ENCODE data around the gene AGRN. TPM values are rescaled to one million over a fixed set of nuclear protein-coding genes. Genes with fewer than 3 reads are reported as not detected.

AGRN gene
- total RNA-seq, 1 donor, result 30.0 TPM

DNA sequence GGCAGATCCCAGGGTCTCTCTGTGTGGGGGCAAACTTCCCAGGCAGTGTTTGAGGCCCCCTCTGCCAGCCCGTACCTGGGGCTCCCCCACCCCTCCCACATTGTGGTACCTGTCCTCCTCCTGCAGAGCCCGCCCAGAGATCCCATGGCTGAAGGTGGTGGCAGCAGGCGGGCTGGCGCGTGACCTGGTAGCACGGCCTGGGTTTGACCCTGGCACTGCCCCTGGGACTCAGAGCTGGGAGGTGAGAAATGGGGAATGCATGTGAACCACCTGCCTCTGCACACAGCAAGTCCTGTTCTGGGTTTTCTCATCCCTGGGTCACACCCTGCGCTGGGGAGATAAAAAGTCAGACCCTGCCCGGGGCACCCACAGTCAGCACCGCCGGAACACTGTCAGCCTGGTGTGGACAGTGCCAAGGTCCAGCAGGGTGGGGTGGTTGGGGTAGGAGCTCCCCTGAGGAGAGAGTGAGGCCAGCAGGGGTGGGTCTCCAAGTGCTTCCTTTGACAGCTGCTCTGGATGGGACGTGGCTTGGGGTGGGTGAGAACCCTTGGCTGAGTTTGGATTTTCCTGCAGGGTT, 11.8 kb downstream of the AGRN start:
- peaks cover 20% of the 10 kb centered on the region for H3K27me3 ChIP-seq (ENCODE audit: insufficient read depth, low read length)
- TF ChIP-seq, protein P1, sequence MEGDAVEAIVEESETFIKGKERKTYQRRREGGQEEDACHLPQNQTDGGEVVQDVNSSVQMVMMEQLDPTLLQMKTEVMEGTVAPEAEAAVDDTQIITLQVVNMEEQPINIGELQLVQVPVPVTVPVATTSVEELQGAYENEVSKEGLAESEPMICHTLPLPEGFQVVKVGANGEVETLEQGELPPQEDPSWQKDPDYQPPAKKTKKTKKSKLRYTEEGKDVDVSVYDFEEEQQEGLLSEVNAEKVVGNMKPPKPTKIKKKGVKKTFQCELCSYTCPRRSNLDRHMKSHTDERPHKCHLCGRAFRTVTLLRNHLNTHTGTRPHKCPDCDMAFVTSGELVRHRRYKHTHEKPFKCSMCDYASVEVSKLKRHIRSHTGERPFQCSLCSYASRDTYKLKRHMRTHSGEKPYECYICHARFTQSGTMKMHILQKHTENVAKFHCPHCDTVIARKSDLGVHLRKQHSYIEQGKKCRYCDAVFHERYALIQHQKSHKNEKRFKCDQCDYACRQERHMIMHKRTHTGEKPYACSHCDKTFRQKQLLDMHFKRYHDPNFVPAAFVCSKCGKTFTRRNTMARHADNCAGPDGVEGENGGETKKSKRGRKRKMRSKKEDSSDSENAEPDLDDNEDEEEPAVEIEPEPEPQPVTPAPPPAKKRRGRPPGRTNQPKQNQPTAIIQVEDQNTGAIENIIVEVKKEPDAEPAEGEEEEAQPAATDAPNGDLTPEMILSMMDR (IDR thresholded peaks at IDR 0.05; ENCODE audit: extremely low read depth, low read depth, low read length), result no peak
- H3K27ac ChIP-seq (ENCODE audit: low read depth, low read length), result no peak overlapping the region
- peaks cover 10% of the 10 kb centered on the region for H4K20me1 ChIP-seq (ENCODE audit: insufficient read depth, low read length)
- H3K9me3 ChIP-seq (ENCODE audit: low read depth, low read length), result no peaks in the 10 kb centered on the region
- no peak overlapping the region for H2AFZ ChIP-seq (ENCODE audit: low read length)
- H3K4me1 ChIP-seq (ENCODE audit: insufficient read depth, low read length), result no peaks in the 10 kb centered on the region
- no peaks in the 10 kb centered on the region for H3K79me2 ChIP-seq (ENCODE audit: insufficient read depth, low read length)
- no peak overlapping the region for H3K4me3 ChIP-seq (ENCODE audit: insufficient read depth, low read length)
- H3K4me2 ChIP-seq (ENCODE audit: insufficient read depth, low read length), result no peak overlapping the region
- no peaks in the 10 kb centered on the region for H3K36me3 ChIP-seq (ENCODE audit: insufficient read depth, low read length)
- no peak for DNase-seq (ENCODE audit: insufficient read length, low spot score, missing footprints)

DNA sequence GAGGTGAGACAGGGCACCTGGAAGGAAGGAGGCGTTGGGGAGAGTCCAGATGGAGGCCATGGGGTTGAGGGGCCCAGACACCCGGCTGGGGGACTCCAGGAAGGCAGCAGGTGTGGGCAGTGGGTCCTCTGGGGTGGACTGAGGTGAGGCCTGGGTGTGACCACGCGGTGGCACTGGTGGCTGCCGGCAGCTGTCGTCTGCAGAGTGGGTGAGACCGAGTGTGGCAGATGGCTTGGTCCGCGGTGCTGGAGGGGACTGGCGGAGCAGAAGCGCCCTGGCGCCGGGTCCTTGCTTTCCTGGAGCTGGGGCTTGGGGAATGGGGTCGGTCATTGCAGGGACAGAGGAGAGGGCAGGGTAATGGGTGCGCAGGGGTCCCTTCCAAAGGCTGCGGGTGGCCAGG, 12.5 kb downstream of the AGRN start:
- Histone ChIP-seq H4K20me1 (ENCODE audit: insufficient read depth, low read length) (peaks cover 10% of the 10 kb centered on the region), H3K27ac (ENCODE audit: low read depth, low read length) (no peak overlapping the region), H3K9me3 (ENCODE audit: low read depth, low read length) (no peaks in the 10 kb centered on the region), H3K27me3 (ENCODE audit: insufficient read depth, low read length) (peaks cover 20% of the 10 kb centered on the region), H3K4me1 (ENCODE audit: insufficient read depth, low read length) (no peaks in the 10 kb centered on the region), H3K4me2 (ENCODE audit: insufficient read depth, low read length) (peak overlapping the region; percentile 45), H3K79me2 (ENCODE audit: insufficient read depth, low read length) (no peaks in the 10 kb centered on the region), H2AFZ (ENCODE audit: low read length) (no peak overlapping the region), H3K36me3 (ENCODE audit: insufficient read depth, low read length) (no peaks in the 10 kb centered on the region), H3K4me3 (ENCODE audit: insufficient read depth, low read length) (no peak overlapping the region)
- TF ChIP-seq, protein P1 (IDR thresholded peaks at IDR 0.05; ENCODE audit: extremely low read depth, low read depth, low read length), result no peak
- DNase-seq (ENCODE audit: insufficient read length, low spot score, missing footprints), result no peak

DNA sequence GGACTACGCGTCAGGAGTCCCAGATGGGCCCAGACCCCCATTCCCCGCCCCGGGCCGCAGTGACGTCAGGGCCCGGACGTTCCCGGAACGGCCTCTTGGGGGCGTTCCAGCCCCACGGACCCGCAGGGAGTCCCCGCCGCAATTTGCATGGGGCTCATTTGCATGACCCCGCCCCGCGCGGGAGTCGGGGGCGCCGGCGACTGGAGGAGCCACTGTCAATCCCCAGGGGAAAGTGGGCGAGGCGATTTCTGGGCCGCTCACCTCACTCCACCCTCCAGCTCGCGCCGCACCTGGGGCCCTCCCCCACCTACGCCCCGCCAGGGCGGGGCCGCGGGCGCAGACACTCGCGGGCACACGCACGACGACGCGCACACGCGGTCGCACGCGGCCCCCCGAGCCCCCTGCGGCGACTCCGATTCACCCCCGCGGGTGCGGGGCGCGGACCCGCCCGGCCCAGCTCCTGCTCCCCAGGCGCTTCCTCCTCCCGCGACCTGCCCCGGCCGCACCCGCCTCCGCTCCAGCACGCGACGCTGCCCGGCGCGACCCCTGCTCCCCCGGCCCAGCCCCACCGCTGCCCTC, 13.2 kb downstream of the AGRN start:
- no peaks in the 10 kb centered on the region for H3K9me3 ChIP-seq (ENCODE audit: low read depth, low read length)
- no peak overlapping the region for H3K27ac ChIP-seq (ENCODE audit: low read depth, low read length)
- no peaks in the 10 kb centered on the region for H3K79me2 ChIP-seq (ENCODE audit: insufficient read depth, low read length)
- peak overlapping the region; percentile 54 for H3K4me3 ChIP-seq (ENCODE audit: insufficient read depth, low read length)
- H2AFZ ChIP-seq (ENCODE audit: low read length), result no peak overlapping the region
- TF ChIP-seq, protein P1 (IDR thresholded peaks at IDR 0.05; ENCODE audit: extremely low read depth, low read depth, low read length), result peak; percentile 42
- no peaks in the 10 kb centered on the region for H3K36me3 ChIP-seq (ENCODE audit: insufficient read depth, low read length)
- peak overlapping the region; percentile 45 for H3K4me2 ChIP-seq (ENCODE audit: insufficient read depth, low read length)
- H3K27me3 ChIP-seq (ENCODE audit: insufficient read depth, low read length), result peaks cover 20% of the 10 kb centered on the region
- H4K20me1 ChIP-seq (ENCODE audit: insufficient read depth, low read length), result peaks cover 10% of the 10 kb centered on the region
- DNase-seq (ENCODE audit: insufficient read length, low spot score, missing footprints), result peak; percentile 98
- H3K4me1 ChIP-seq (ENCODE audit: insufficient read depth, low read length), result no peaks in the 10 kb centered on the region

DNA sequence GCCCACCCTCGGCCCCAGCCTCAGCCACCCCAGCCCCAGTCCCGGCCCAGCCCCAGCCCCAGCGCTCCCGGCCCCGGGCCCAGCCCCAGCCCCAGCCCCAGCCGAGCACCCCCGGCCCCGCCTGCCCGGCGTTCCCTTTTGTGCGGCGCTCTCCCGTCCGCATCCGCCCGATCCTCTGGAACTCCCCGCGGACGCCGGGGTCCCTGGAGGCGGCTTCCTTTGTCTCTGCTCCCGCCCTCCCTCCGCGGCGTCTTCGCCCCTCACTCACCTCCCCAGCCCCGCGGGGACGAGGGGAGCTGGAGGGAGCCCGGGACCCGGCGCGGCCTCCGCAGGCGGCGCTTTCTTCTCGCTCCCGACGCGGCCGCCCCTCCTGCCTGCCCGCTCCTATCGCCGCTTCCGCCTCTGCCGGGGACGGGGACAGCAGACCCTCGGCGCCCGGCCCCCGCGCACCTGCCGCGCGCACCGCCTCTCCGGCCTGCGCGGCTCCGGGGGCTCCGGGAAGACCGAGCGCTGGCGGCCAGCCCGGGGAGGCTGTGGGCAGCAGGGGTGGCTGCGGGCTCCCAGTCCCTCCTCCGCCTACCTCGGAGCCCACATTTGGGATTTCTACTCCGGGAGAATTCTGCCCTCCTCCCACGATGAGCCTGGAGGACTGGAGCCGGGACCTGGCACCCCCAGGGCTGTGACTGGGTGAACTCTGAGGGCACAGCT, 14.0 kb downstream of the AGRN start:
- Histone ChIP-seq H3K36me3 (ENCODE audit: insufficient read depth, low read length) (no peaks in the 10 kb centered on the region), H2AFZ (ENCODE audit: low read length) (no peak overlapping the region), H3K27me3 (ENCODE audit: insufficient read depth, low read length) (peaks cover 20% of the 10 kb centered on the region), H3K4me1 (ENCODE audit: insufficient read depth, low read length) (no peaks in the 10 kb centered on the region), H3K4me2 (ENCODE audit: insufficient read depth, low read length) (no peak overlapping the region), H3K4me3 (ENCODE audit: insufficient read depth, low read length) (no peak overlapping the region), H3K27ac (ENCODE audit: low read depth, low read length) (no peak overlapping the region), H3K9me3 (ENCODE audit: low read depth, low read length) (no peaks in the 10 kb centered on the region), H3K79me2 (ENCODE audit: insufficient read depth, low read length) (no peaks in the 10 kb centered on the region), H4K20me1 (ENCODE audit: insufficient read depth, low read length) (peaks cover 18% of the 10 kb centered on the region)
- DNase-seq (ENCODE audit: insufficient read length, low spot score, missing footprints), result no peak
- TF ChIP-seq, protein P1 (IDR thresholded peaks at IDR 0.05; ENCODE audit: extremely low read depth, low read depth, low read length), result no peak

Measured in osteoblast (primary cell).